Vagina (tissue), 2 donors: ENCODE results near the gene MAPK1. TPM values are rescaled to one million over a fixed set of nuclear protein-coding genes. Genes with fewer than 3 reads are reported as not detected.
"Not testable (repeated sequence)": the region's sequence is repeated elsewhere in the genome, so short reads cannot be mapped to it uniquely, and the experiment has no call there.

Experiments
- DNase-seq, 2 donors: peaks; one replicate each; pipeline ENCODE4 v3.0.0-alpha.2; 2017; ENCODE audit errors: extremely low spot score in 2 of 2
- H3K27ac ChIP-seq: fragments of 200-600 bp; sonication (generic); one replicate; pipeline ENCODE4 v1.5.1; 2019
- H3K27me3 ChIP-seq: fragments of 200-600 bp; sonication (generic); one replicate; pipeline ENCODE4 v1.5.1; 2019
- H3K36me3 ChIP-seq, 2 donors: fragments of 200-600 bp; sonication (generic); one replicate each; pipeline ENCODE4 v1.5.1; 2017 to 2019
- H3K4me1 ChIP-seq: fragments of 200-600 bp; sonication (generic); one replicate; pipeline ENCODE4 v1.5.1; 2019
- H3K4me3 ChIP-seq, 2 donors: fragments of 200-600 bp; sonication (generic); 1 replicate in 1 of 2; 2 replicates in 1 of 2; pipeline ENCODE4 v1.5.1; 2016 to 2019
- H3K9me3 ChIP-seq: fragments of 200-600 bp; sonication (generic); one replicate; pipeline ENCODE4 v1.5.1; 2019
- CTCF ChIP-seq, 3 experiments: fragments of 450-650 bp in 2 of 3; fragments of 200-600 bp in 1 of 3; sonication (generic) in 1 of 3; IDR thresholded peaks; one replicate each; pipeline ENCODE4 v1.5.1; 2017 to 2019; ENCODE audit warnings: antibody characterized with exemption in 3 of 3, mild to moderate bottlenecking in 2 of 3, moderate library complexity in 2 of 3
- POLR2A ChIP-seq, 2 donors: fragments of 450-650 bp; IDR thresholded peaks; one replicate each; pipeline ENCODE4 v1.6.1; 2017; ENCODE audit warnings: antibody characterized with exemption in 2 of 2, mild to moderate bottlenecking in 2 of 2, moderate library complexity in 2 of 2
- POLR2AphosphoS5 ChIP-seq, 2 donors: sonication (generic); formaldehyde crosslinking; IDR thresholded peaks; one replicate each; pipeline ENCODE4 v1.9.0; 2017; ENCODE audit warnings: antibody characterized with exemption in 2 of 2, mild to moderate bottlenecking in 2 of 2, low read depth in 1 of 2; ENCODE audit not compliant: insufficient read depth in 1 of 2
- intact Hi-C: fragments of 100-400 bp; cut with DNase I; formaldehyde crosslinking; loops from one replicate; pipeline ENCODE4 v1.15.1; 2023
- total RNA-seq: library from RNA; depleted of rRNA; stranded (reverse); fragments of >200 nt; gene quantifications from one replicate; pipeline ENCODE4 v1.2.3, GENCODE V29; 2016

MAPK1 gene
- total RNA-seq, 1 donor from 2014 or later: 44.9 TPM

DNA sequence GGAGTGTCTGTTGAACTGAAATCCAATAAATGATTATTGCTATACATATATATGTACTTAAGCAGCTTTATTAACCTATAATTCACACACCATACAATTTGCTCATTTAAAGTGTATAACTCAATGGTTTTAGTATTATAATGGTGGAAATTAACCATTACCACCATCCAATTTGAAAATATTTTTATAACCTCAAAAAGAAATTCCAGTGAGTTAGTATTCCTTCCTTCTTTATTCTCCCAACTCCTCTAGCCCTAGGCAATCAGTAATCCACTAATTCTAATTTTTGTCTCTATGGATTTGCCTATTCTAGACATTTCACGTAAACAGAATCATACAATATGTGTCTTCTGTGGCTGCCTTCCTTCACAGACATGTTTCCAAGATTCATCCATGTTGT is 64.8 kb downstream of the MAPK1 start:
- TF ChIP-seq POLR2A (IDR thresholded peaks at IDR 0.05) (no peak), POLR2AphosphoS5 (IDR thresholded peaks at IDR 0.05; ENCODE audit: insufficient read depth in 1 of 2, low read depth in 1 of 2) (no peak), CTCF (IDR thresholded peaks at IDR 0.05) (no peak)
- Histone ChIP-seq H3K27me3 (no peaks in the 10 kb centered on the region), H3K4me1 (no peaks in the 10 kb centered on the region), H3K36me3 (peaks cover 0 to 80% of the 10 kb centered on the region in 2 donors), H3K27ac (no peak overlapping the region), H3K4me3 (no peak overlapping the region), H3K9me3 (no peaks in the 10 kb centered on the region)
- intact Hi-C loops: no loop called here
- no peak for DNase-seq

- no peak overlapping the region for H3K27ac ChIP-seq
- H3K27me3 ChIP-seq: no peaks in the 10 kb centered on the region
- intact Hi-C loops: no loop called here
- no peaks in the 10 kb centered on the region for H3K9me3 ChIP-seq
- H3K4me1 ChIP-seq: no peaks in the 10 kb centered on the region
- H3K36me3 ChIP-seq: peaks cover 0 to 83% of the 10 kb centered on the region in 2 donors
- H3K4me3 ChIP-seq: no peak overlapping the region
- DNase-seq: no peak
- TF ChIP-seq POLR2A (IDR thresholded peaks at IDR 0.05) (no peak), CTCF (IDR thresholded peaks at IDR 0.05) (no peak), POLR2AphosphoS5 (IDR thresholded peaks at IDR 0.05; ENCODE audit: insufficient read depth in 1 of 2, low read depth in 1 of 2) (no peak)
Measured at GRCh38 chr22:21802056-21802455, 65.4 kb downstream of the MAPK1 start.

DNA sequence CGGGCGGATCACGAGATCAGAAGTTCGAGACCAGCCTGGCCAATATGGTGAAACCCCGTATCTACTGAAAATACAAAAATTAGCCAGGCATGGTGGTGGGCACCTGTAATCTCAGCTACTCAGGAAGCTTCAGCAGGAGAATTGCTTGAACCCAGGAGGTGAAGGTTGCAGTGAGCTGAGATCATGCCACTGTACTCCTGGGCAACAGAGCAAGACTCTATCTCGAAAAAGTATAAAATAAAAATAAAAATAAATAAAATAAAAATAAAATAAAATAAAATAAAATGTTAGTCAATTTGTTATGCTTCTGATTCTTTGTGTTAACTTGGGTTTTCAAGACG is 66.2 kb downstream of the MAPK1 start:
- H3K9me3 ChIP-seq, intact Hi-C loops, H3K4me1 ChIP-seq, H3K27ac ChIP-seq, DNase-seq, H3K4me3 ChIP-seq, H3K27me3 ChIP-seq: not testable (repeated sequence)
- H3K36me3 ChIP-seq: peaks cover 0 to 75% of the 10 kb centered on the region in 2 donors

DNA sequence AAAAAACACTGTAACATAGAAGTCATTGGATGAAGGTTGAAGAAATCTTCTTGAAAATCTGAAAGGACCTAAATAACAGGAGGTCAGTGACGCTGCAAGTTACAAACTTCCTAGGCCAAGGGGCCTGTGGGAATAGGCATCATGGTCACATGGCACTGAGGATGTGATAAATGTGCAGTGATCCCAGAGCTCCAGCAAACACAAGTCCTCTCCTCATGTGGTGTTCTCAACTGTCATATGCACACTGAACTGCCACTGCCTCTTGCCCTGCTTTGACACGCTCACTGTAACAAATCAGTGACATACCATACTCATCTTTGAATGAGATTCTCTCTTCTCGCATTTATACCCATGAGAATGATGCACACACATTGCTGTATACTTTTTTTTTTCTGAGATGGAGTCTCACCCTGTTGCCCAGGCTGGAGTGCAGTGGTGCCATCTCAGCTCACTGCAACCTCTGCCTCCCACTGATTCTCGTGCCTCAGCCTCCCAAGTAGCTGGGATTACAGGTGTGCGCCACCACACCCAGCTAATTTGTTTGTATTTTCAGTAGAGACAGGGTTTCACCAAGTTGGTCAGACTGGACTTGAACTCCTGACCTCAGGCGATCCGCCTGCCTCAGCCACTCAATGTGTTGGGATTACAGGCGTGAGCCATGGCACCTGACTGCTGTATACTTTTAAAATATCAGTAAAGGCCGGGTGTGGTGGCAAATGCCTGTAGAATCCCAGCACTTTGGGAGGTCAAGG is 66.7 kb downstream of the MAPK1 start:
- DNase-seq: no peak

GRCh38 chr22:21797444-21798221 is 69.8 kb downstream of the MAPK1 start:
- Histone ChIP-seq H3K36me3 (peaks cover 0 to 44% of the 10 kb centered on the region in 2 donors), H3K27ac (no peak overlapping the region), H3K4me1 (no peaks in the 10 kb centered on the region), H3K27me3 (no peaks in the 10 kb centered on the region), H3K9me3 (no peaks in the 10 kb centered on the region), H3K4me3 (no peak overlapping the region)
- DNase-seq: no peak
- intact Hi-C loops: no loop called here
- TF ChIP-seq POLR2AphosphoS5 (IDR thresholded peaks at IDR 0.05; ENCODE audit: insufficient read depth in 1 of 2, low read depth in 1 of 2) (no peak), POLR2A (IDR thresholded peaks at IDR 0.05) (no peak), CTCF (IDR thresholded peaks at IDR 0.05) (no peak)

More for the DNA sequence above, 66.7 kb downstream of the MAPK1 start:
- Histone ChIP-seq H3K36me3 (peaks cover 0 to 70% of the 10 kb centered on the region in 2 donors), H3K4me3 (no peak overlapping the region), H3K9me3 (no peaks in the 10 kb centered on the region), H3K27me3 (no peaks in the 10 kb centered on the region), H3K4me1 (no peaks in the 10 kb centered on the region), H3K27ac (no peak overlapping the region)
- no peak for TF ChIP-seq CTCF (IDR thresholded peaks at IDR 0.05)
- no peak for TF ChIP-seq POLR2A (IDR thresholded peaks at IDR 0.05)
- TF ChIP-seq POLR2AphosphoS5 (IDR thresholded peaks at IDR 0.05; ENCODE audit: insufficient read depth in 1 of 2, low read depth in 1 of 2): no peak
- intact Hi-C loops: no loop called here
